Measurements from ENCODE around the gene CEP44. TPM values are rescaled to one million over a fixed set of nuclear protein-coding genes. Genes with fewer than 3 reads are reported as not detected.
A peak's percentile ranks its signal among the peaks of the same experiment; 100 is the strongest.

CEP44 gene
- total and polyA plus RNA-seq, 2 experiments from 2014 or later: 6.1 to 8.1 TPM

GRCh38 chr4:174273930-174274329, 9.8 kb upstream of the CEP44 start:
- Histone ChIP-seq H3K9me3 (ENCODE audit: low read depth) (no peaks in the 10 kb centered on the region), H3K36me3 (ENCODE audit: low read depth) (no peaks in the 10 kb centered on the region), H4K20me1 (ENCODE audit: insufficient read depth) (no peaks in the 10 kb centered on the region), H3K4me1 (ENCODE audit: insufficient read depth) (no peaks in the 10 kb centered on the region; the same call in 1 of the 2 replicates), H3K9ac (no peak overlapping the region), H3K4me3 (no peak overlapping the region), H3K27me3 (replicated peaks; ENCODE audit: insufficient read depth) (no peaks in the 10 kb centered on the region), H2AFZ (no peak overlapping the region), H3K27ac (no peak overlapping the region), H3K9me2 (ENCODE audit: insufficient read depth) (no peaks in the 10 kb centered on the region), H3F3A (ENCODE audit: insufficient read depth) (0 out of 2 replicates have a peak, but pooled peaks cover 5% of the 10 kb centered on the region), H3K4me2 (ENCODE audit: unreplicated experiment) (no peak overlapping the region), H3K79me2 (ENCODE audit: insufficient read depth) (peaks cover 96% of the 10 kb centered on the region)
- DNase-seq: no peak
- no peak for TF ChIP-seq EZH2 (IDR thresholded peaks at IDR 0.05; ENCODE audit: insufficient read depth, poor library complexity, severe bottlenecking)
- no peak for TF ChIP-seq EZH2phosphoT487 (IDR thresholded peaks at IDR 0.05; ENCODE audit: insufficient read depth, low read depth)
- WGBS, 2 experiments (ENCODE audit: low coverage in 1 of 2, low lambda C conversion rate in 2 of 2, missing lambda C conversion rate in 2 of 2): 57 to 60% methylated on average over 5 of the region's 5 CpGs
- in situ Hi-C loops (cut with MboI): no loop called here

GRCh38 chr4:174274436-174274835, 9.3 kb upstream of the CEP44 start:
- Histone ChIP-seq H3K9ac (no peak overlapping the region), H3K27me3 (replicated peaks; ENCODE audit: insufficient read depth) (no peaks in the 10 kb centered on the region), H3K36me3 (ENCODE audit: low read depth) (0 out of 2 replicates have a peak, but pooled peaks cover 2% of the 10 kb centered on the region), H3K4me1 (ENCODE audit: insufficient read depth) (no peaks in the 10 kb centered on the region; the same call in 1 of the 2 replicates), H2AFZ (no peak overlapping the region), H3K4me3 (no peak overlapping the region), H4K20me1 (ENCODE audit: insufficient read depth) (no peaks in the 10 kb centered on the region), H3K9me2 (ENCODE audit: insufficient read depth) (no peaks in the 10 kb centered on the region), H3K9me3 (ENCODE audit: low read depth) (no peaks in the 10 kb centered on the region), H3F3A (ENCODE audit: insufficient read depth) (0 out of 2 replicates have a peak, but pooled peaks cover 5% of the 10 kb centered on the region), H3K27ac (no peak overlapping the region), H3K79me2 (ENCODE audit: insufficient read depth) (peaks cover 97% of the 10 kb centered on the region), H3K4me2 (ENCODE audit: unreplicated experiment) (no peak overlapping the region)
- DNase-seq: peak; percentile 8
- in situ Hi-C loops (cut with MboI): no loop called here
- no peak for TF ChIP-seq EZH2phosphoT487 (IDR thresholded peaks at IDR 0.05; ENCODE audit: insufficient read depth, low read depth)
- WGBS, 2 experiments (ENCODE audit: low coverage in 1 of 2, low lambda C conversion rate in 2 of 2, missing lambda C conversion rate in 2 of 2): 67 to 70% methylated on average over 3 of the region's 3 CpGs

- no peak overlapping the region for H3K4me3 ChIP-seq
- H2AFZ ChIP-seq: no peak overlapping the region
- in situ Hi-C loops (cut with MboI): no loop called here
- H4K20me1 ChIP-seq (ENCODE audit: insufficient read depth): no peaks in the 10 kb centered on the region
- 83 to 85% methylated on average over 3 of the region's 3 CpGs for WGBS, 2 experiments (ENCODE audit: low coverage in 1 of 2, low lambda C conversion rate in 2 of 2, missing lambda C conversion rate in 2 of 2)
- no peaks in the 10 kb centered on the region for H3K9me3 ChIP-seq (ENCODE audit: low read depth)
- H3K9ac ChIP-seq: no peak overlapping the region
- no peak overlapping the region for H3K27ac ChIP-seq
- no peaks in the 10 kb centered on the region for H3K27me3 ChIP-seq (replicated peaks; ENCODE audit: insufficient read depth)
- no peak for TF ChIP-seq EZH2phosphoT487 (IDR thresholded peaks at IDR 0.05; ENCODE audit: insufficient read depth, low read depth)
- TF ChIP-seq EZH2 (IDR thresholded peaks at IDR 0.05; ENCODE audit: insufficient read depth, poor library complexity, severe bottlenecking): no peak
- no peaks in the 10 kb centered on the region for H3K9me2 ChIP-seq (ENCODE audit: insufficient read depth)
- DNase-seq: no peak
- H3K79me2 ChIP-seq (ENCODE audit: insufficient read depth): peaks cover 97% of the 10 kb centered on the region
- H3K4me1 ChIP-seq (ENCODE audit: insufficient read depth): no peaks in the 10 kb centered on the region; the same call in 1 of the 2 replicates
- H3F3A ChIP-seq (ENCODE audit: insufficient read depth): 0 out of 2 replicates have a peak, but pooled peaks cover 5% of the 10 kb centered on the region
- H3K4me2 ChIP-seq (ENCODE audit: unreplicated experiment): no peak overlapping the region
- H3K36me3 ChIP-seq (ENCODE audit: low read depth): peaks cover 8% of the 10 kb centered on the region; the same call in 1 of the 2 replicates
These were observed 8.6 kb upstream of the CEP44 start for GRCh38 chr4:174275101-174275500.

- Histone ChIP-seq H3K27me3 (replicated peaks; ENCODE audit: insufficient read depth) (no peaks in the 10 kb centered on the region), H3K79me2 (ENCODE audit: insufficient read depth) (peaks cover 100% of the 10 kb centered on the region), H3K9me3 (ENCODE audit: low read depth) (no peaks in the 10 kb centered on the region), H3K9ac (no peak overlapping the region), H2AFZ (0 out of 2 replicates have a peak overlapping the region, but pooled peaks have one; percentile 1), H3F3A (ENCODE audit: insufficient read depth) (0 out of 2 replicates have a peak, but pooled peaks cover 5% of the 10 kb centered on the region), H4K20me1 (ENCODE audit: insufficient read depth) (no peaks in the 10 kb centered on the region), H3K36me3 (ENCODE audit: low read depth) (peaks cover 8% of the 10 kb centered on the region; the same call in 1 of the 2 replicates), H3K9me2 (ENCODE audit: insufficient read depth) (no peaks in the 10 kb centered on the region), H3K4me1 (ENCODE audit: insufficient read depth) (peaks cover 11% of the 10 kb centered on the region; the same call in 1 of the 2 replicates), H3K27ac (no peak overlapping the region), H3K4me3 (no peak overlapping the region), H3K4me2 (ENCODE audit: unreplicated experiment) (no peak overlapping the region)
- TF ChIP-seq EZH2 (IDR thresholded peaks at IDR 0.05; ENCODE audit: insufficient read depth, poor library complexity, severe bottlenecking): no peak
- no peak for TF ChIP-seq EZH2phosphoT487 (IDR thresholded peaks at IDR 0.05; ENCODE audit: insufficient read depth, low read depth)
- in situ Hi-C loops (cut with MboI): no loop called here
- DNase-seq: no peak
- whole genome bisulfite sequencing, 2 experiments (ENCODE audit: low coverage in 1 of 2, low lambda C conversion rate in 2 of 2, missing lambda C conversion rate in 2 of 2): 31 to 32% methylated on average over 3 of the region's 3 CpGs
These were observed 6.3 kb upstream of the CEP44 start for GRCh38 chr4:174277433-174277832.

- H3K4me2 ChIP-seq (ENCODE audit: unreplicated experiment): no peak overlapping the region
- in situ Hi-C loops (cut with MboI): no loop called here
- peaks cover 96% of the 10 kb centered on the region for H3K79me2 ChIP-seq (ENCODE audit: insufficient read depth)
- H3K4me1 ChIP-seq (ENCODE audit: insufficient read depth): peaks cover 13% of the 10 kb centered on the region; the same call in 1 of the 2 replicates
- no peak for DNase-seq
- no peaks in the 10 kb centered on the region for H3K27me3 ChIP-seq (replicated peaks; ENCODE audit: insufficient read depth)
- H2AFZ ChIP-seq: no peak overlapping the region
- 0 out of 2 replicates have a peak, but pooled peaks cover 5% of the 10 kb centered on the region for H3F3A ChIP-seq (ENCODE audit: insufficient read depth)
- H3K9me3 ChIP-seq (ENCODE audit: low read depth): no peaks in the 10 kb centered on the region
- H4K20me1 ChIP-seq (ENCODE audit: insufficient read depth): no peaks in the 10 kb centered on the region
- H3K4me3 ChIP-seq: no peak overlapping the region
- no peak overlapping the region for H3K9ac ChIP-seq
- no peak for TF ChIP-seq EZH2 (IDR thresholded peaks at IDR 0.05; ENCODE audit: insufficient read depth, poor library complexity, severe bottlenecking)
- TF ChIP-seq EZH2phosphoT487 (IDR thresholded peaks at IDR 0.05; ENCODE audit: insufficient read depth, low read depth): no peak
- no peak overlapping the region for H3K27ac ChIP-seq
- H3K36me3 ChIP-seq (ENCODE audit: low read depth): peaks cover 8% of the 10 kb centered on the region; the same call in 1 of the 2 replicates
- no peaks in the 10 kb centered on the region for H3K9me2 ChIP-seq (ENCODE audit: insufficient read depth)
These were observed 5.2 kb upstream of the CEP44 start for GRCh38 chr4:174278467-174278866.

All from GM23248 (cell line).